Measurements from ENCODE around the gene PATZ1.
"Not testable (repeated sequence)": the region's sequence is repeated elsewhere in the genome, so short reads cannot be mapped to it uniquely, and the experiment has no call there.

The PATZ1 gene

GRCh38 chr22:31343235-31344191 lies 2.6 kb downstream of the PATZ1 start:
- DNase-seq (ENCODE audit: low read depth, low spot score), result no peak

GRCh38 chr22:31342389-31343140 lies 3.6 kb downstream of the PATZ1 start:
- no peak for DNase-seq (ENCODE audit: low read depth, low spot score)

- DNase-seq (ENCODE audit: low read depth, low spot score), result no peak
Observed at GRCh38 chr22:31341386-31342088, 4.6 kb downstream of the PATZ1 start.

GRCh38 chr22:31340765-31341247 lies 5.3 kb downstream of the PATZ1 start:
- DNase-seq (ENCODE audit: low read depth, low spot score), result no peak

GRCh38 chr22:31340360-31340759 lies 5.8 kb downstream of the PATZ1 start:
- no peak for DNase-seq (ENCODE audit: low read depth, low spot score)

GRCh38 chr22:31339148-31339832 lies 6.9 kb downstream of the PATZ1 start:
- DNase-seq (ENCODE audit: low read depth, low spot score), result no peak

GRCh38 chr22:31337178-31337577 lies 9.0 kb downstream of the PATZ1 start:
- no peak for DNase-seq (ENCODE audit: low read depth, low spot score)

- no peak for DNase-seq (ENCODE audit: low read depth, low spot score)
Observed at GRCh38 chr22:31334329-31334728, 11.8 kb downstream of the PATZ1 start.

GRCh38 chr22:31333641-31334040 lies 12.5 kb downstream of the PATZ1 start:
- DNase-seq (ENCODE audit: low read depth, low spot score), result no peak

GRCh38 chr22:31332886-31333285 lies 13.3 kb downstream of the PATZ1 start:
- DNase-seq (ENCODE audit: low read depth, low spot score), result no peak

GRCh38 chr22:31332010-31332409 lies 14.1 kb downstream of the PATZ1 start:
- no peak for DNase-seq (ENCODE audit: low read depth, low spot score)

- DNase-seq (ENCODE audit: low read depth, low spot score), result no peak
Observed at GRCh38 chr22:31329453-31330215, 16.5 kb downstream of the PATZ1 start.

GRCh38 chr22:31329029-31329428 lies 17.1 kb downstream of the PATZ1 start:
- no peak for DNase-seq (ENCODE audit: low read depth, low spot score)

GRCh38 chr22:31328544-31328960 lies 17.6 kb downstream of the PATZ1 start:
- DNase-seq (ENCODE audit: low read depth, low spot score), result no peak

GRCh38 chr22:31327806-31328543 lies 18.2 kb downstream of the PATZ1 start:
- peak; percentile 53 for DNase-seq (ENCODE audit: low read depth, low spot score)

GRCh38 chr22:31326877-31327276 lies 19.3 kb downstream of the PATZ1 start:
- no peak for DNase-seq (ENCODE audit: low read depth, low spot score)

GRCh38 chr22:31323578-31324550 lies 22.3 kb downstream of the PATZ1 start:
- DNase-seq (ENCODE audit: low read depth, low spot score), result no peak

- no peak for DNase-seq (ENCODE audit: low read depth, low spot score)
Observed at GRCh38 chr22:31321421-31321820, 24.7 kb downstream of the PATZ1 start.

GRCh38 chr22:31314220-31314619 lies 31.9 kb downstream of the PATZ1 start:
- not testable (repeated sequence) for DNase-seq (ENCODE audit: low read depth, low spot score)
